Cerebellar nuclear complex (tissue), 1 donor: ENCODE results near the gene RNF214.
"Not testable (repeated sequence)": the region's sequence is repeated elsewhere in the genome, so short reads cannot be mapped to it uniquely, and the experiment has no call there.

Source experiments
- DNase-seq, 2 experiments: peaks; one replicate each; lab custom pipeline; 2025; lab: John Stamatoyannopoulos, UW

RNF214 gene

GRCh38 chr11:117197516-117198456 is 34.7 kb upstream of the RNF214 start:
- no peak for DNase-seq

GRCh38 chr11:117198613-117199012 is 33.9 kb upstream of the RNF214 start:
- no peak for DNase-seq

- no peak for DNase-seq
Measured at GRCh38 chr11:117199053-117199915, 33.2 kb upstream of the RNF214 start, which contains the start of gene TAGLN. TSS of gene TAGLN (plus strand) at chr11:117199370. CDS start at chr11:117203014, 3,644 bp downstream.

- no peak for DNase-seq
Measured at GRCh38 chr11:117199916-117200812, 32.3 kb upstream of the RNF214 start.

- DNase-seq = no peak
Measured at GRCh38 chr11:117200813-117201657, 31.4 kb upstream of the RNF214 start.

GRCh38 chr11:117201658-117202305 is 30.7 kb upstream of the RNF214 start:
- DNase-seq = no peak

GRCh38 chr11:117202386-117203068 is 29.9 kb upstream of the RNF214 start:
- DNase-seq = no peak

GRCh38 chr11:117203069-117203407 is 29.4 kb upstream of the RNF214 start:
- no peak for DNase-seq

- no peak for DNase-seq
Measured at GRCh38 chr11:117204283-117205080, 28.0 kb upstream of the RNF214 start.

GRCh38 chr11:117205211-117205818 is 27.2 kb upstream of the RNF214 start:
- DNase-seq = no peak

GRCh38 chr11:117206111-117206510 is 26.4 kb upstream of the RNF214 start:
- DNase-seq = not testable (repeated sequence)

GRCh38 chr11:117206859-117207258 is 25.6 kb upstream of the RNF214 start:
- not testable (repeated sequence) for DNase-seq

- not testable (repeated sequence) for DNase-seq
Measured at GRCh38 chr11:117207481-117207880, 25.0 kb upstream of the RNF214 start.

- not testable (repeated sequence) for DNase-seq
Measured at GRCh38 chr11:117208710-117209109, 23.8 kb upstream of the RNF214 start.

GRCh38 chr11:117209351-117210125 is 22.9 kb upstream of the RNF214 start:
- DNase-seq = not testable (repeated sequence)

GRCh38 chr11:117210620-117211019 is 21.9 kb upstream of the RNF214 start:
- DNase-seq = no peak

- no peak for DNase-seq
Measured at GRCh38 chr11:117212697-117213355, 19.6 kb upstream of the RNF214 start.
